Adrenal gland (tissue), 5 donors: ENCODE measurements around the gene OSM.

Experiments used
- CTCF ChIP-seq, 6 experiments: fragments of 450-650 bp in 4 of 6; fragments of 200-600 bp in 2 of 6; sonication (generic) in 1 of 6; IDR thresholded peaks; 1 replicate in 5 of 6; 2 replicates in 1 of 6; pipeline versions ENCODE4 v1.5.1 to v1.8.0; 2016 to 2021; ENCODE audit warnings: antibody characterized with exemption in 6 of 6, mild to moderate bottlenecking in 2 of 6, moderate library complexity in 1 of 6
- POLR2A ChIP-seq, 2 donors: fragments of 450-650 bp; IDR thresholded peaks; one replicate each; pipeline ENCODE4 v1.6.1; 2017; ENCODE audit warnings: antibody characterized with exemption in 2 of 2, mild to moderate bottlenecking in 2 of 2, moderate library complexity in 1 of 2
- donor health status: DM: no; HTN: no; CAD: no.

- TF ChIP-seq CTCF (IDR thresholded peaks at IDR 0.05) (no peak), POLR2A (IDR thresholded peaks at IDR 0.05) (no peak)
Observed at GRCh38 chr22:30230330-30230729, 36.3 kb downstream of the OSM start.
